Anterior cingulate cortex (tissue), 58 donors: ENCODE results near the gene PRR16.

Experiments used
- DNase-seq, 58 donors: peaks; one replicate each; lab custom pipeline; 2025; lab: John Stamatoyannopoulos, UW

The PRR16 gene

GRCh38 chr5:120555345-120555744, 91.2 kb downstream of the PRR16 start:
- DNase-seq, result no peak

DNA sequence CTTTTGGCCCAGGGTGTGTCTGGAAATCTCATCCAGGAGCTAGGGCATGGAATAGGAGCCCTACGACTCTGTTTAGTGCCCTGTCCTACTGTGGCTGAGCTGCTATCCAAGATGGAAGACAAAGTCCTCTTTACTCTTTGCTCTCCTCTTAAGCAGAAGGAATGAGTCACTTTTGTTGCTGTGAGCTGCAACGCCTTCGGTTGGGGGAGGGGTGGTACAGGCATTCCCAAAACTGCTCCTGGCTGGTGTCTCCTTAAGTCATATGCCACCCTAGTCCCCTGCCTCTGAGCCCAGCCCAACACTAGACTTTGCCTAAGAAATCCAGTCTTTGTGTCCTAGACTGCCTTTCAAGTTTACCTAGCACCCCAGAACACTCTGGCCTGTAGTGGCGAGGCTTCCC, 99.9 kb downstream of the PRR16 start:
- DNase-seq, result no peak

DNA sequence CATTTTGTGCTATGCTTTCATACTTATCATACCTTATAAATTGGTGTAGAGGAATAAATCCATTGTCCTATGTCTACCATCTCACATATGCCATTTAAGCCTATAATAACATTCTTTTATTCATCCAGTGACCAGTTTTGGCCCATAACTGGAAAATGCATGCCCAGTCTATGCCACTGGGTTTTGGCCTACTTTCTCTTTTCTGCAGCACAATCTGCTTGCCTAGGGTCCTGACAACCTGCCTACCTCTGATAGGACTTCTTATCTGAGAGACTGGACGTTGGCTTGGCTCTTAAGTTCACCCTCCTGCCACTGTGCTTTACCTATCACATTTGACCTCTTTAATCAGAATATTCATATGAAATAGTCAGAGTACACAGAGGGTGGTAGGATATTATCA, 103.0 kb downstream of the PRR16 start:
- no peak for DNase-seq

GRCh38 chr5:120567921-120568320, 103.8 kb downstream of the PRR16 start:
- no peak for DNase-seq

DNA sequence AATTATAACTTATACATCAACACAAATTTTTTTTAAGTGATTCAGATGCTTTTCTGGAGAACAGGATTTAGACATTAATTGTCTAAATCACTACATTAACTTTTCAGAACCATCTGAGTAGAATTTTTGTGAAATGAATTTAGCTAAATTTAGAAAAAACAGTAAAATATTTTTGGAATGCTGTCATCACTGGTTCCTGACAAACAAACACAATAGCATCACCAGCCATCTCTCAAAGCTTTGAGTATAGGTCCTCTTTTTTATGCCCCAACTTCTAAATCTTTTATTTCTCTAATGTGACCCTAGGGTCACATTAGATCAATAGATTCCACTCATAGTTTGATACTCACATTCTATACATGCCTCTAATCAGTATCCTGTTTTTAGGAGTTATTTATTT, 104.6 kb downstream of the PRR16 start:
- no peak for DNase-seq

DNA sequence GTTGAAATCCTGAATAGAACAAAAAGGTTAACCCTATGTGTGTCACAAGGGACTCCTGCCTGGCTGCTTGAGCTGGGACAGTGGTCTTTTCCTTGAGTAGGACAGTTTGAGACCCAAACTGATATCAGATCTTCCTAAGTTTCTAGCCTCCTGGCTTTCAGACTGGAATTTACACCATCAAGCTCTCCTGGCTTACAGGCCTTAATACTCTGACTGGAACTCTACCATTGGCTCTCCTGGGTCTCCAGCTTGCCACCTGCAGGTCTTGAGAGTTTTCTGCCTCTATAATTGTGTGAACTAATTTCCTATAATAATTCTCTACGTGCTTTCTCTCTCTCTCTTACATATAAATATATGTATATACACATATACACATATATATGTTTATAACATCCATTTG, 112.5 kb downstream of the PRR16 start:
- no peak for DNase-seq

GRCh38 chr5:120582635-120583034, 118.5 kb downstream of the PRR16 start:
- no peak for DNase-seq

GRCh38 chr5:120586646-120587045, 122.5 kb downstream of the PRR16 start:
- no peak for DNase-seq

DNA sequence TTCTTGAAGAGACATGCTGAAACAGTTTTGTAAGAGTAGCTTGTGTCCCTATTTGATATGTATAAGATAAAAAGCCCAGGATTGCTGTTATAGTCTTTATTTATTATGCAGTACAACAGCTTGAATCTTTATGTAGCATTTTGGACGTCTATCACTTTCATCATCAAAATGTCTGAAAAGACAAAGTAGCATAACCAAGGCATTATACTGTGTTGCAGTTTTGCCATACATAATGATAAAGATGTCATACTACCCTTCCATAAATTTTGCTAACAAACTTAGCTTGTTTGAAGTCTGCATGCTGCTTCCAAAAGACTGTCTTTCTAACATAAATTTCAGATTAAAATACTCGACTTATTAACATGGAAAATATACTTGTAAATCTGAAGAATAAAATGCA, 127.8 kb downstream of the PRR16 start:
- no peak for DNase-seq

DNA sequence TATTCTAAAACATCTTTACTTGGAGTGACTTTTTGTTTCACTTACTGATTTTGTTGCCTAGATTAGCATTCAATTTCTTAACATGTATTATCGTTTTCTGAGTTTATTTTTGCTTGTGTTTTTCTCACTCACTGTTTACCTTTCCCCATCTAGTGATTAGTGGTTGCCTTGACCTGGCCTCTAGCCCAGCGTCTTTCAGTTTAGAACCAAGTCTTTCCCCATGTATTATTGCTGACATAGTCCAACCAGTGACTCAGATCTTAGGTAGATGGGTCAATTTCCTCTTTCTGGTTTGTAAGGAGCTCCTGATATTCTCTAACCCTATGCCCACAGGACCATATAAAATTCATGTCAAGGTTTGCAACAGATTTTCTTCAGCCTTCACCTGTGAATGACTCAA, 135.5 kb downstream of the PRR16 start:
- no peak for DNase-seq

GRCh38 chr5:120600639-120601038, 136.5 kb downstream of the PRR16 start:
- no peak for DNase-seq

DNA sequence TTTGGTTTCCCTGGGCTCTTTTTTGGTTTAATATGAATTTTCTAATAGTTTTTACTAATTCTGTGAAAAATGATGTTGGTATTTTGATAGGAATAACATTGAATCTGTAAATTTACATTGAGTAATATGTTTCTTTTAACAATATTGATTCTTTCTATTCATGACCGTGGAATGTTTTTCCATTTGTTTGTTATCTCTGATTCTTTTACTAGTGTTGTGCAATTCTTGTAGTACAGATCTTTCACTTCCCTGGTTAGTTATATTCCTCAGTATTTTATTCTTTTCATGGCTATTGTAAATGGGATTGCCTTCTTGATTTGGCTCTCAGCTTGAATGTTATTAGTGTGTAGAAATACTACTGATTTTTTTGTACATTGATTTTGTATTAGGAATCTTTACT, 137.9 kb downstream of the PRR16 start:
- DNase-seq, result no peak

DNA sequence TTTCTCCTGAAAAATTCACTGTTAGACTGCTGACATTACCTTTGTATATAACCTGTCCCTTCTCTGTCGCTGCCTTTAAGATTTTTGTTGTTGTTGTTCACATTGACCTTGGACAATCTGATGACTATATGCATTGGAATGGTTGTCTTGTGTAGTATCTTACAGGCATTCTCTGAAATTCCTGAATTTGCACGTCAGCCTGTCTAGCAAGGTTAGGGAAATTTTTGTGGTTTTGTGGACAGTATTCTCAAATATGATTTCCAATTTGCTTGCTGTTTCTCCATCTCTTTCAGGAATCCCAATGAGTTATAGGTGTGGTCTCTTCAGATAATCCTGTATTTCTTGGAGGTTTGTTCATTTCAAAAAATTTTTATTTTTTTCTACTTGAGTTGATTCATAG, 140.8 kb downstream of the PRR16 start:
- DNase-seq, result no peak

DNA sequence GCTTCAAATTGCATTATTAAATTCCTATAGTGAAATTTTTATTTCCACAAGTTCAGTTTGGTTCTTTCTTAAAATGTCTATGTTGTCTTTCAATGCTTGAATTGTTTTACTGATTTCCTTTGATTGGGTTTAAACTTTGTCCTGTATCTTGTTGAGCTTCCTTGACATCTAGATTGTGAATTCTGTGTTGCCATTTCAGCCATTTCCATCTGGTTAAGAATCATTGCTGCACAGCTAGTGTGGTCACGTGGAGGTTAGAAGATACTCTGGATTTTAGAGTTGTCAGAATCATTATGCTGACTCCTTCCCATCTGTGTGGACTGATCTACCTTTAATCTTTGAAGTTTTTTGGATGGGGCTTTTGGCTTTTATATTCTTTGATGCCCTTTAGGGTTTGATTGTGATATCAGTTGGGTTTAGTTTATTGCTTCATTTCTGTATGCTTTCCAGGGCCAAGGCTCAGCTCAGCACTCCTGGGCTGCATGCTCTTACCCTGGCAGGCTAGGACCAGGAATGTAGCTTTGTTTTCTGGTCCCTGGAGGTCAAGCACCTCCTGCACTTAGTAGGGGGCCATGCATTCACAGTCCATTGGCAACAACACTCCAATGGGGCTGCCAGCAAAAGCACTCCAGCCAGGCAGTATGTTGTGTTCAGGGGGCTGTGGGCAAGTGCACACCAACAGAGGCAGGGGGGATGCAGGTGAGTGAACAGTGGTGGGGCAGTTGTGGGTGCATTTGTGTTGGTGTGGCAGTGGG, 141.4 kb downstream of the PRR16 start:
- DNase-seq, result no peak

DNA sequence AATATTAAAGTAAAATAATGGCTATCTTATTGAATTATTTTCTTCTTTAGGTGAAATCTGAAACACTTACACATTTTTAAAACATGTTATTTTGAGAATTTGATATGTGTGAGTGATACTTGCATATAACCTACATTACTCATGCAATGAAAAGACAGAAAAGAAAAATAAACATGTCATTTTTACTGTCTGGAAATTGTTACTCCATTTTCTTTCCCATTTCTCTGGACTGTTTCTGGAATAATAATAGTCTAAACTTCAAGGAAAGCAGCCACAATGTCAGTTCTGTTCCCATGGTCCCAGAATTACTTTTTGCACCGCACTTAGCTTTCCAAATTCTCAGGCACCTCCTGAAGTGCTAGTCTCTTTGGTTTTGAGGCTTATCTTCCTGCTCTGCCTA, 145.5 kb downstream of the PRR16 start:
- no peak for DNase-seq

- DNase-seq, result no peak
Measured at GRCh38 chr5:120610145-120610544, 146.0 kb downstream of the PRR16 start.

DNA sequence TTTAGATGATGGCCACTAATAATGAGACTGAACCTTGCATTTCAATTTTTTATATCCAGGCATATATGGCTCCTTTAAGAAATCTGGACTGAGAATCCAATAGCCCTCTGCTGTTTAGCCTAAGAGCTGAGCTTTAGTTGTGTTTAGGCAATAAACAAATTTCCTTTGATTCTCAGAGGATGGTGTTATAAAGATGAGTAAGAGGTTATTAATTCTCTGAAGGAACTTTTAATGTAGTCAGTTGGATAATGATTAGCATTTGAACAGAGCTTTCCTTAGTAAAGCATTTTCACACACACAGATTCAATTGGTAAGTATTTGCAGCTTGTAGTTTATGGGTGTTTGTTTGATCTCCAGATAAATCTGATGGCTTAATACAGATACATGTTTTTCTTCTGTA, 149.6 kb downstream of the PRR16 start:
- DNase-seq, result no peak

DNA sequence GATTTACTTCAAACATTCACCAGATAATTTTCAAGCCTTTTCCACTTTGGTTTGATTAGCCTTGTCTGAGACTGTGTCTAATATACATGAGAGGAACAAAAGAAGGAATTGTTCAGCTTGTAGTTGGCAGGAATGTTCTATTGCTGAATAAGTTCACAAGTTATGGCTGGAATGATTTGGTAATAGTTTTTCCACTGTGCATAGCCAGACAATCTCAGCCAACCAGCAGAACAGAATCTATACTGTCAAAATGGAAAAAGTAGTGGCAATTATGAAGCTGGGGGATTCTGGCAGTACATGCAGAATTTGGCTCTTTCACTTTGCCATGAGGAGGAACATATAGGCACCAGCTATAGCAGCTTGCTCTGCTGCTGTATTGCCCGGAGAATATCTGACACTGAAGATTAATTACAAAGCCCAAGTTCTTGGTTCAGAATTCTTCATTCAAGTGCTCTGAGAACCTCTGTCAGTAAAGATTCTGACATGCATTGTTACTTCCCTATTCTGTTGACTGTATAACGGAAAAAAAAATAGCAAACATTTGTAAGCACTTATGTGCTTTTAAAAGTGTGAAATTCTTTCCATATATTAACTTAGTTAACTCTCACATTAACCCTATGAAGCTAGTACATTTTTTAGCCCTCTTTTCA, 150.6 kb downstream of the PRR16 start:
- no peak for DNase-seq

DNA sequence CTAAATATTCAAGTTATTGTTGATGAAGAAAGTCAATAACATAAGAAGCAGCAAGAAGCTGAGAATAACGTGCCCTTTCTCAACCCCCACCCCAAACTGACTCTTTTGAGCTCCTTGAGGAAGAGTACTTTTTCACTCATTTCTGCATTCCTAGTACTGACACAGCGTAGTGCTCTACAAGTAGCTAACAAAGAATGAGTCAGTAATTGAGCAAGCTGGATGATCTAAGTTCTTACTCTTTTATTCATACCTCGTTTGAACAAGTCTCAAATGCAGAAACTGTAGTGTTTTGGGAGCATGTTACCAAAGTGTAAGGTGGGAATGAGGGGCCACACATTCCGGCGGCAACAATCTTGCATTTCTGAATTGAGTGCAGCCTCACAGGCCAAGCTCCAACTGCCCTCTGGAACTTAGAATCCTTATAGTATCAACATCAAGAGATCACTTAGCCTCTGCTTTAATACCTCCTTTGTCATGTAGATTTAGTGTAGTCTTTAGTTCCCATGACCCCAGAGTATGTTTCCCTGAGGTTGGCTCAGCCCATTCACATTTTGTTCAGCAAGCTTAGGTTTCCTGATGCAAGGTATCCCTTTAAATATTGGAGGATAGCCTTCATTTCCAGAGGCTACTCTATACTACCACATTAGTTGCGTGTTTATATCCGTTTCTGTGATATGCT, 152.0 kb downstream of the PRR16 start:
- DNase-seq, result no peak

DNA sequence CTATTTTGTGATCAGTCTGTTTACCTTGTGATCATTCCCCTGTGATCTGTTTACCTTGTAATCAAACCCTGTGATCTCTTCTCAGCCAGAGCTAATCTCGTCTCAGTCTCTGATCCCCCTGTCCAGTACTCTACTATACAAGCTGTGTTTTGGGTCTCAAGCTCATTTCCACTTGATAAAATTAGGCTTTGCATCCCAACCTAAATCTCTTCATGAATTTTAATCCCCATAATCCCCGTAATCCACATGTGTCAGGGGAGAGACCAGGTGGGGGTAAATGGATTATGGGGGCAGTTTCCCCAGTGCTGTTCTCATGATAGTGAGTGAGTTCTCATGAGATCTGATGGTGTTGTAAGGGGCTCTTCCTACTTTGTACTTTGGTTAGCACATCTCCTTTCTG, 157.2 kb downstream of the PRR16 start:
- DNase-seq, result no peak

- no peak for DNase-seq
Measured at GRCh38 chr5:120624021-120624563, 160.0 kb downstream of the PRR16 start.

GRCh38 chr5:120628156-120628555, 164.1 kb downstream of the PRR16 start:
- DNase-seq, result no peak
